GM12892 (cell line): ENCODE results near the gene SPIB.

Experiments
- POLR2A ChIP-seq: IDR thresholded peaks from 2 replicates; pipeline ENCODE4 v1.6.1; 2011; ENCODE audit warnings: low read depth, low read length, control low read depth
- POLR2AphosphoS5 ChIP-seq: IDR thresholded peaks from 2 replicates; pipeline ENCODE4 v1.6.1; 2011; ENCODE audit warnings: low read depth, low read length, control low read depth
- TAF1 ChIP-seq: IDR thresholded peaks from 2 replicates; pipeline ENCODE4 v1.6.1; 2011; ENCODE audit warnings: low read depth, mild to moderate bottlenecking, control low read depth, low read length, borderline replicate concordance

DNA sequence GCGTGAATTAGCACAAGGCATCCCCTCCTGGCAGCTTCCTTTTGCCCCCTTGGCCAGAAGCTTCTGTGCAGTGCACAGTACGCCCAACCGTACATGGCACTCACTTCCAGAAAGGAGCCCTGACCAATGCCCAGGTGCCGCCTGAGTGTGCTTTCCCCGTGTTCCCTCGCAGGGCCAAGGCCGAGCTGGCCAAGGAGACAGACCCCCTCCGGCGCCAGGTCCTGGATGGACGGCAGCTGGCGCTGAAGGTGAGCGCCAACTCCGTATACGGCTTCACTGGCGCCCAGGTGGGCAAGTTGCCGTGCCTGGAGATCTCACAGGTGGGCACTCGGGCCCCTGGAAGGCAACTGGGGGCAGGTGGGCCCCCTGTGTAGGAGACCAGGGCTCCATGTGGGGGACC, 9.4 kb upstream of the SPIB start:
- TF ChIP-seq POLR2A (no peak), POLR2AphosphoS5 (no peak), TAF1 (no peak)
